ENCODE results near the gene RNF121.

RNF121 gene

GRCh38 chr11:72039856-72040401, 111.1 kb downstream of the RNF121 start:
- no peak for DNase-seq

- DNase-seq, result peak; percentile 82
Measured at GRCh38 chr11:72040491-72041363, 111.9 kb downstream of the RNF121 start.

- peak; percentile 50 for DNase-seq
Measured at GRCh38 chr11:72041364-72042063, 112.7 kb downstream of the RNF121 start.

DNA sequence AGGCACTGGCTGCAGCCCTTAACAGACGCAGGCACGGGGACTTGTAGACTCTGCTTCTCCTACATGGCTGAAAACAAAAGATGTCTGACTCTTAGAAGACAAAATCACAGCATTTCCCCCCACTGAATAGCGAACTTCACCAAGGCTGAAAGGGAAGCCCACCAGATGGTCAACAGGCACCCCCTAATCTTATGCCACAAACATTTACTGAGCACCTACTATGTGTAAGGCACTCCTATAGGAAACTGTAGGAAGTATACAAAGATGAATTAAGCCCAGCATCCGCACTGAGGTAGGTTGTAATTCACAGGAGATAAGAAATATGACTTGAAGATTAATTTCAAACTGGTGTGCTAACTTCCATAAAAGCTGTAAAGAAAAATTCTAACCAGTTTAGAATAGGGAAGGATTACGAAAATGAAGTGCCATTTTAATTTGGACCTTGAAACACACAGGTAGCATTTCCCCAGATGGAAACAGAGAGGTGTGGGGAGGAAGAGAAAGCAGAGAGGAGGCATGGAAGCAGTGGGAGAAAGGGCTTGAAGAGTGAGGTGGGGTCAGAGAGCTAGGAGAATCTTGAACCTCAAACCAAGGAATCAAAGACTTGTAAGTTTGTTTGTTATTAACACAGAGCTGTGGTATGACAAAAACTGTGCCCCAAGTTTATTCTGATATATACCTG, 113.4 kb downstream of the RNF121 start:
- DNase-seq, result no peak

GRCh38 chr11:72045849-72046248, 117.0 kb downstream of the RNF121 start:
- DNase-seq, result no peak

All from CD4-positive, alpha-beta T cell treated with Interleukin-10 for 1 hour (primary cell).